ENCODE data around the gene SNTA1.
"Not testable (repeated sequence)": the region's sequence is repeated elsewhere in the genome, so short reads cannot be mapped to it uniquely, and the experiment has no call there.

The SNTA1 gene

GRCh38 chr20:33465481-33466302, 22.1 kb upstream of the SNTA1 start:
- no peak for DNase-seq

- DNase-seq = not testable (repeated sequence)
Measured at GRCh38 chr20:33464759-33465158, 21.2 kb upstream of the SNTA1 start.

- DNase-seq = no peak
Measured at GRCh38 chr20:33463332-33464101, 20.0 kb upstream of the SNTA1 start.

GRCh38 chr20:33460711-33461110, 17.1 kb upstream of the SNTA1 start:
- no peak for DNase-seq

- no peak for DNase-seq
Measured at GRCh38 chr20:33459599-33459998, 16.0 kb upstream of the SNTA1 start.

- peak; percentile 55 for DNase-seq
Measured at GRCh38 chr20:33456916-33457642, 13.5 kb upstream of the SNTA1 start.

GRCh38 chr20:33450867-33451266, 7.3 kb upstream of the SNTA1 start:
- DNase-seq = no peak

GRCh38 chr20:33445881-33446625, 2.5 kb upstream of the SNTA1 start:
- DNase-seq = no peak

GRCh38 chr20:33444797-33445560, 1.4 kb upstream of the SNTA1 start:
- no peak for DNase-seq

- DNase-seq = no peak
Measured at GRCh38 chr20:33443006-33443511, 504 bp downstream of the SNTA1 start.

GRCh38 chr20:33442136-33443005, 1.2 kb downstream of the SNTA1 start:
- no peak for DNase-seq

- DNase-seq = no peak
Measured at GRCh38 chr20:33441142-33441955, 2.2 kb downstream of the SNTA1 start.

- DNase-seq = not testable (repeated sequence)
Measured at GRCh38 chr20:33440562-33440961, 3.0 kb downstream of the SNTA1 start.

- DNase-seq = no peak
Measured at GRCh38 chr20:33438481-33438880, 5.1 kb downstream of the SNTA1 start.

- DNase-seq = no peak
Measured at GRCh38 chr20:33437141-33437911, 6.2 kb downstream of the SNTA1 start.

- no peak for DNase-seq
Measured at GRCh38 chr20:33434434-33434833, 9.1 kb downstream of the SNTA1 start.

GRCh38 chr20:33433465-33434234, 9.9 kb downstream of the SNTA1 start:
- no peak for DNase-seq

GRCh38 chr20:33431797-33432381, 11.7 kb downstream of the SNTA1 start:
- DNase-seq = no peak
